Measurements from ENCODE around the gene SINHCAF. TPM values are rescaled to one million over a fixed set of nuclear protein-coding genes. Genes with fewer than 3 reads are reported as not detected.

SINHCAF gene
- total RNA-seq, 1 experiment from 2014 or later: 139 TPM

DNA sequence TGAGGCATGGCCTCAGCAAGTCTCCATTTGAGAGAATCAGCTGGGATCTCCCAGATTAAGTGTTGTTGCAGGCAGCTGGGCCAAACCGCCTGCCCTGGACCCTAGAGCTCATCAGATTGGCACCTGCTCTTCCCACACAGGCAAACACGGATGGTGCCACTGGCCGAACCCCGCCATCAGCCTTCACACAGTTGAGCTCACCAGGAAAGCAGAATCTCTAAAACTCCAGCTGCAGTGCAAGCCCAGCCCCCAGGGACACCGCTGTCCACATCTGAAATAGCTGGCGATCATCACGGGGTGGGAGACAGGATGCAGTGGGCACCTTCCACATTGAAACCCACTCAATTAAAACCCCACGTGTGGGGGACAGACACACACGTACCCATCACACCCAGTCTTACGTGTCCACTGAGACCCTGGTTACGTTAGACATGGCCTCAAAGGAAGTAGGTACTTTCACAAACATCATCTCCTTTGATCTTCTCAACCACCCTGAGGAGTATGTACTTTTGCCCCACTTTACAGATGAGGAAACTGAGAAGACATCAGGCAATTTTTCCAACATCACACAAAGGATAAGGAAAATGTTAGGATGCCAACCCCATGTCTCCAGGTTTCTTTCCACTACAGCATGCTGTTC lies 88.8 kb downstream of the SINHCAF start:
- POLR2A ChIA-PET: no interaction called here
- H3K27me3 Mint-ChIP-seq (ENCODE audit: insufficient read depth, unreplicated experiment): peaks cover 50% of the 10 kb centered on the region
- no TSS peak for BruUV-seq (replicated peaks)
- TF ChIP-seq, protein P1, sequence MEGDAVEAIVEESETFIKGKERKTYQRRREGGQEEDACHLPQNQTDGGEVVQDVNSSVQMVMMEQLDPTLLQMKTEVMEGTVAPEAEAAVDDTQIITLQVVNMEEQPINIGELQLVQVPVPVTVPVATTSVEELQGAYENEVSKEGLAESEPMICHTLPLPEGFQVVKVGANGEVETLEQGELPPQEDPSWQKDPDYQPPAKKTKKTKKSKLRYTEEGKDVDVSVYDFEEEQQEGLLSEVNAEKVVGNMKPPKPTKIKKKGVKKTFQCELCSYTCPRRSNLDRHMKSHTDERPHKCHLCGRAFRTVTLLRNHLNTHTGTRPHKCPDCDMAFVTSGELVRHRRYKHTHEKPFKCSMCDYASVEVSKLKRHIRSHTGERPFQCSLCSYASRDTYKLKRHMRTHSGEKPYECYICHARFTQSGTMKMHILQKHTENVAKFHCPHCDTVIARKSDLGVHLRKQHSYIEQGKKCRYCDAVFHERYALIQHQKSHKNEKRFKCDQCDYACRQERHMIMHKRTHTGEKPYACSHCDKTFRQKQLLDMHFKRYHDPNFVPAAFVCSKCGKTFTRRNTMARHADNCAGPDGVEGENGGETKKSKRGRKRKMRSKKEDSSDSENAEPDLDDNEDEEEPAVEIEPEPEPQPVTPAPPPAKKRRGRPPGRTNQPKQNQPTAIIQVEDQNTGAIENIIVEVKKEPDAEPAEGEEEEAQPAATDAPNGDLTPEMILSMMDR (IDR thresholded peaks at IDR 0.05; ENCODE audit: unreplicated experiment): no peak
- intact Hi-C loops (cut with micrococcal nuclease): loop anchor here (5.0 to 10.0 kb wide), 2 partner anchors 120 to 252 kb away; no protein-coding TSS in a partner anchor
- no peaks in the 10 kb centered on the region for H3K9me3 Mint-ChIP-seq (ENCODE audit: unreplicated experiment)
- H3K4me1 Mint-ChIP-seq (ENCODE audit: insufficient read depth, unreplicated experiment): peaks cover 19% of the 10 kb centered on the region
- H3K4me3 Mint-ChIP-seq (ENCODE audit: unreplicated experiment): no peak overlapping the region
- H3K27ac Mint-ChIP-seq (ENCODE audit: low read depth, unreplicated experiment): no peak overlapping the region
- no peak for DNase-seq (ENCODE audit: unreplicated experiment)
- CTCF ChIA-PET: interaction anchor here (0.5 to 13.1 kb wide), 18 partner anchors 8 to 389 kb away, joined by 3 to 141 read pairs (median 4); no protein-coding TSS in a partner anchor
- H3K36me3 Mint-ChIP-seq (ENCODE audit: insufficient read depth, unreplicated experiment): no peaks in the 10 kb centered on the region

DNA sequence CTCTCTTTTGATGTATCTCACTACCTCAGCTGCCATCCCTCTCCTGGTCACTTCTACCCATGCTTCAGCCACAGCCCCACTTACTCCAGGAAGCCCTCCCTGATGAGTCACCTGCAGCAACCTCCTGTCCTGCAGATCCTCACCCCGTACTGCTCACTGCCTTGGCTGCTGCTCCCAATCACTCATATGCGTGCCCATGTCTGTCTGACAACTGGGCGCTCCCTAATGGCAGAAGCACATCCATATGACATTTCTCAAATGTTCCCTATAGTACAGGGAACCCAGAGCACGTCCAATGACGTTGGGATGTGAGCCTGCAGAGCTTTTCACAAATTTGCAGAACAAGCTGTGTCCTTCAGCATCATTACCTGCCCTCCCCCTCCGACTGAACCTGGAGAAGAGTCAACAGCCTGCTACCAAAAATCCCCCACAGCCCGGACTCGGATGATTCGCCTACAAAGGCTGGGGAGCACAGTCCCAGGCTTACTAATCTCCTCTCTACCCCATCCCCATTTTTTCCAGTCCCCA lies 90.0 kb downstream of the SINHCAF start:
- Mint-ChIP-seq H3K9me3 (ENCODE audit: unreplicated experiment) (no peaks in the 10 kb centered on the region), H3K36me3 (ENCODE audit: insufficient read depth, unreplicated experiment) (no peaks in the 10 kb centered on the region), H3K27me3 (ENCODE audit: insufficient read depth, unreplicated experiment) (peaks cover 50% of the 10 kb centered on the region), H3K4me3 (ENCODE audit: unreplicated experiment) (no peak overlapping the region), H3K4me1 (ENCODE audit: insufficient read depth, unreplicated experiment) (peaks cover 19% of the 10 kb centered on the region), H3K27ac (ENCODE audit: low read depth, unreplicated experiment) (no peak overlapping the region)
- CTCF ChIA-PET: interaction anchor here (0.7 to 13.1 kb wide), 5 partner anchors 7 to 388 kb away, joined by 3 to 141 read pairs (median 19); no protein-coding TSS in a partner anchor
- no TSS peak for BruUV-seq (replicated peaks)
- POLR2A ChIA-PET: no interaction called here
- intact Hi-C loops (cut with micrococcal nuclease): loop anchor here (5.0 to 10.0 kb wide), 2 partner anchors 119 to 251 kb away; no protein-coding TSS in a partner anchor
- TF ChIP-seq, protein P1 (IDR thresholded peaks at IDR 0.05; ENCODE audit: unreplicated experiment): no peak
- no peak for DNase-seq (ENCODE audit: unreplicated experiment)

DNA sequence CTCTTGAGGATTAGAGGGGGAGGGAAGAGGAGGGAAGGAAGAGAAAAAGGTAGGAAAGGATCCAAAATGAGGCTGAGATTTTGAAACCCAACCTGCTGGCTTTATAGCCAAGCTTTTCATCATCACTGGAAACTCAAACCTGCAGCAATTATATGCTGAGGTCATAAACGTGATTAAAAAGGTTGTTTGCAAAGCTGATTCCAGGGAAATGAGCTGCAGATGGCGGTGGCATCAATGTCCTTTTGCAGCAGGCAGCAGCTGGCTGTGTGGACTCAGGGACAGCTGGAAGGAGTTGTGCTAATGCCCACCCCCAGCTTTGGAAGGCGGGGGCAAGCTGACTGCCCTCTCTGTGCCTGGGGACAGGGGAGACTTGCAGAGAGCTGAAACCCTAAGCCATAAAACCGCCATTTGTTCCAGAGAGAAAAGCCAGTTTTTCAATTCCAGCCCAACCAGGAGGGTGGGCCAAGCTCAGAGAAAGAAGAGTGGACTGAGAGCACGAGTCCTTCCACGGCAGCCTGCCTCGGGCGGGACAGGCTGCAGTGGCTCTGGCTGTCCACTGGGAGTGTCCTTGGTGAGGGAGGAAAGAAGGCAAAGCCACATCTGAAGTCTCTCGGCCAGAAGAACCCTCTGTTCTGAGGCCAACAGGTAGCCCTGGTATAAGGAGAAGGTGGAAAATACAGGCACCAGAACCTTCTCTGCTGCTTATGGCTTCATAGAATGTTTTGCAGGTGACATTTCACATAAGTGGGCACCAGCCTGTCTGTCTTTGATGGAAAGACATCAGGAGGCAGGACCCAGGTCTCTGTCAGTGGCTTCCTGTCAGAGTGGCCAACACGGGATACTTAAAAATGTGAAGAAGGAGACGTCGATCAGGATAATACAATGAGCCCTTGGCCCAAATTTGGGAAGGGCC lies 90.7 kb downstream of the SINHCAF start:
- H3K36me3 Mint-ChIP-seq (ENCODE audit: insufficient read depth, unreplicated experiment): no peaks in the 10 kb centered on the region
- CTCF ChIA-PET: interaction anchor here (0.5 to 13.1 kb wide), 7 partner anchors 11 to 1031 kb away, joined by 3 to 141 read pairs (median 3); no protein-coding TSS in a partner anchor
- peak; percentile 39 for DNase-seq (ENCODE audit: unreplicated experiment)
- TF ChIP-seq, protein P1 (IDR thresholded peaks at IDR 0.05; ENCODE audit: unreplicated experiment): peak; percentile 36
- POLR2A ChIA-PET: interaction anchor here (0.6 to 0.7 kb wide), 2 partner anchors 16 to 1560 kb away, joined by 3 read pairs; no protein-coding TSS in a partner anchor
- no peak overlapping the region for H3K4me3 Mint-ChIP-seq (ENCODE audit: unreplicated experiment)
- intact Hi-C loops (cut with micrococcal nuclease): loop anchor here (5.0 to 10.0 kb wide), 2 partner anchors 118 to 250 kb away; no protein-coding TSS in a partner anchor
- no TSS peak for BruUV-seq (replicated peaks)
- no peak overlapping the region for H3K27ac Mint-ChIP-seq (ENCODE audit: low read depth, unreplicated experiment)
- H3K4me1 Mint-ChIP-seq (ENCODE audit: insufficient read depth, unreplicated experiment): peaks cover 19% of the 10 kb centered on the region
- H3K27me3 Mint-ChIP-seq (ENCODE audit: insufficient read depth, unreplicated experiment): peaks cover 50% of the 10 kb centered on the region
- no peaks in the 10 kb centered on the region for H3K9me3 Mint-ChIP-seq (ENCODE audit: unreplicated experiment)
